Stimulated activated CD4-positive, alpha-beta T cell treated with anti-CD3 and anti-CD28 coated beads, Interleukin-12 subunit alpha, Interleukin-12 subunit beta, amount 100 ng/mL, for 24 hours (primary cell): Measurements from ENCODE around the gene RTL1.

Experiments
- DNase-seq, 2 experiments: peaks; one replicate each; pipeline ENCODE4 v3.0.0-alpha.2; 2020; ENCODE audit warnings: low read depth in 2 of 2

RTL1 gene

GRCh38 chr14:100834794-100835547, 68.6 kb downstream of the RTL1 start:
- no peak for DNase-seq

- no peak for DNase-seq
Measured at GRCh38 chr14:100834082-100834793, 69.3 kb downstream of the RTL1 start.

GRCh38 chr14:100832311-100832960, 71.1 kb downstream of the RTL1 start:
- no peak for DNase-seq

- DNase-seq = no peak
Measured at GRCh38 chr14:100830681-100831080, 72.8 kb downstream of the RTL1 start.
